GM10847 (cell line): ENCODE results near the gene TAF11L7.
"Not testable (repeated sequence)": the region's sequence is repeated elsewhere in the genome, so short reads cannot be mapped to it uniquely, and the experiment has no call there.

Source experiments
- POLR2A ChIP-seq: IDR thresholded peaks from 2 replicates; pipeline ENCODE4 v1.6.1; 2011; ENCODE audit not compliant: insufficient read length; ENCODE audit errors: extremely low read depth

The TAF11L7 gene

DNA sequence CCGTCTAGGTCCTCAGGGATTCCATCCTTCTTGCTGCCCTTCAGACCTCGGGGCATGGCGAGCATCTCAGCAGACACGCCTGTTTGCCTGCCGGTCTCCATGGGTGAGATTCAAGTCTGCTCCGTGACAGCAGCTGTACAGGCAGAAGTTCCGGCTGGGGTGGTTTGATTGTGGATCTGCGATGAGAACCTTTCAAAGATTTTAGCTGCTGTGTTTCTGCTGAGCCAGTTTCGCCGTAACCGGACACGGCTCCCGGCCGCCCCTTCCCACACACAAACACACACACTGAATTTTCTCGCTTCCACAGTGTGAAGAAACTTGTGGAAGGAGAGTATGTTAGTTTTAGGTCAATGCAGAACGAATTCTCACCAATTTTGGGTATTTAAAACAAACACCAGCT is at the start of gene TAF11L7:
Gene TAF11L7 (minus strand): TSS at position 101 of the 400 bp plus-strand sequence.
- TF ChIP-seq POLR2A, result not testable (repeated sequence)

DNA sequence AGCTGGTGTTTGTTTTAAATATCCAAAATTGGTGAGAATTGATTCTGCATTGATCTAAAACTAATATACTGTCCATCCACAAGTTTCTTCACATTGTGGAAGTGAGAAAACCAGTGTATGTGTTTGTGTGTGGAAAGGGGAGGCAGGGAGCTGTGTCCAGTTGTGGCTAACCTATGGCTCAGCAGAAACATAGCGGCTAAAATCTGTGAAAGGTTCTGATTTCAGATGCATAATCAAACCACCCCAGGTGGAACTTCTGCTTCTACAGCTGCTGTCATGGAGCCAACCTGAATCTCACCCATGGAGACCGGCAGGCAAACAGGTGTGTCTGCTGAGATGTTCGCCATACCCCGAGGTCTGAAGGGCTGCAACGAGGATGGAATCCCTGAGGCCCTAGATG is 48.6 kb upstream of the TAF11L7 start, which contains the start of gene TAF11L14:
Gene TAF11L14 (plus strand): TSS at position 301 of the 400 bp plus-strand sequence.
- TF ChIP-seq POLR2A, result no peak

DNA sequence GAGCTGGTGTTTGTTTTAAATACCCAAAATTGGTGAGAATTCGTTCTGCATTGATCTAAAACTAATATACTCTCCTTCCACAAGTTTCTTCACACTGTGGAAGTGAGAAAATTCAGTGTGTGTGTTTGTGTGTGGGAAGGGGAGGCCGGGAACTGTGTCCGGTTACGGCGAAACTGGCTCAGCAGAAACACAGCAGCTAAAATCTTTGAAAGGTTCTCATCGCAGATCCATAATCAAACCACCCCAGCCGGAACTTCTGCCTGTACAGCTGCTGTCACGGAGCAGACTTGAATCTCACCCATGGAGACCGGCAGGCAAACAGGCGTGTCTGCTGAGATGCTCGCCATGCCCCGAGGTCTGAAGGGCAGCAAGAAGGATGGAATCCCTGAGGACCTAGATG is 46.2 kb upstream of the TAF11L7 start, which contains the start of gene TAF11L13:
Gene TAF11L13 (plus strand): TSS at position 301 of the 400 bp plus-strand sequence.
- TF ChIP-seq POLR2A, result not testable (repeated sequence)

DNA sequence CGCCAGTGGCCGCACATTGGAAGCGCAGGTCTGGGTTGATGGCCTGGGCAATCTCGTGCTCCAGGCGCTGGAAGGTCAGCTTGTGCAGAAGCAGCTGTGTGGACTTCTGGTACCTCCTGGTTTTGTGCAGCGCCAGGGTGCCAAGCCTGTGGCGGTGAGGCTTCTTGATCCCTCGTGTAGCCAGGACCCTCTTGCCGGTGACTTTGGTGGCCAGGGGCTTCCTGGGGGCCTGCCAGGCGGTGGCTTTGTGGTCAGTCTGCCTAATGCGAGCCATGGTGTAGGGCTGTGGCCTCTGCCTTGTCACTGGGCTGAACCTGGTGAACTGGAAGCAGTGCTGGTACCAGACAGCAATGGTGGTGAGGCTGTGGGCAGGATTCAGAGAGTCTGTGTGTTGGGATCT is 40.1 kb upstream of the TAF11L7 start:
- TF ChIP-seq POLR2A, result no peak

DNA sequence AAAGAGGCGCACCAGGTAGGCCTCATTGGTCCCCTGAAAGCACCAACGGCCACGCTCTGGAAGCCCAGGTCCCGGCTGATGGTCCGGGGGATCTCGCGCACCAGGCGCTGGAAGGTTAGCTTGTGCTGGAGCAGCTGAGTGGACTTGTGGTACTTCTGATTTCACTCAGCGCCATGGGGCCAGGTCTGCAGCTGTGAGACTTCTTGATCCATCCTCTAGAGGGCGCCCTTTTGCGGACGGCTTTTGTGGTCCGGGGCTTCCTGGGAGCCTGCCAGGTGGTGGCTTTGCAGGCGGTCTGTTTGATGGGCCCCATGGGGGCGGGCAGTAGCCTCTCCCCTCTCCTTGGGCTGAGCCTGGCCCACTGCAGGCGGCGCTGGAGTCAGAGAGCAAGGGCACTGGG is 35.1 kb upstream of the TAF11L7 start:
- TF ChIP-seq POLR2A, result no peak

DNA sequence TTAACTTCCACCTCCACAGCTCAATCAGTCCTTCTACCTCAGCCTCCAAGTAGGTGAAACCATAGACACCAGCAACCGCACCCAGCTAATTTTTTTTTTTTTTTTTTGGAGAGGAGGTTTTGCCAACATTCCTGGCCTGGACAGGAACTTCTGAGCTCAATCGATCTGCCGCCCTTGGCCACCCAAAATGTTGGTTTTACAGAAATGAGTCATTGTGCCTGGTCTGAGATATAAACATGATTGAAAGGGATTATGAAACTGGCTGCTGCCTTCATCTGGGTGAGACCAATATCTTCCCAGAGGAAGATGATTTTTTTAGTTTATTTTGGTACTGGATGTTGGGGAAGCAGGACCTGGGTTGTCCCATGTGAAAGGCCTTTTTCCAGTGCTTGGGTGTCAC is 33.8 kb upstream of the TAF11L7 start:
- no peak for TF ChIP-seq POLR2A

DNA sequence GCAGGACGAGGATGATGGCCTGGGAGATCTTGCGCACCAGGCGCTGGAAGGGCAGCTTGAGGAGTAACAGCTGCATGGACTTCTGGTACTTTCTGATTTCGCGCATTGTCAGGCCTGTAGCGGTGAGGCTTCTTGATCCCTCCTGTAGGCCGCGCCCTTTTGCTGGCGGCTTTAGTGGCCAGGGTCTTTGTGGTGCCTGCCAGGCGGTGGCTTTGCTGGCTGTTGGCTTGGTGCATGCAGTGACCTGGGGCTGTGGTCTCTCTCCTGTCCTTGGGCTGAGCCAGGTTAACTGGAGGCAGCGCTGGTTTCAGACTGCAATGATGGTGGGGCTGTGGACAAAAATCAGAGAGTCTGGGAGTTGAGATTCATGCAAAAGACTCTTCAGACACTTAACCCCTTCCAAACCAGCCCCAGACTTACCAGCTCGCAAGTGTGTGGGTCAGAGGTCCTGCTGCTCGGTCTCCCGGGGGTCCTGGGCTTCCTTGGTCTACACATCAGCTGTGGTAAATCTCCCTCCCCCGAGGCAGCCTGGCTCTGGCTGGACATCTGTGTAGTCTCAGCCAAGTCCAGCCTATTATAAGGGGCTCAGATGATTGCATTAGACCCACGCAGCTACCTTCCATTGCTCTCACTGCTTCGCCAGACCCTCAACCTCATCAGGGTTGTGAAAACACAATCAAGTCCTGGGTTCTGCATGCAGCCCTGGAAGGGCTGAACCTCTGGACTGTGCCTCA is 29.5 kb upstream of the TAF11L7 start:
- TF ChIP-seq POLR2A, result no peak

DNA sequence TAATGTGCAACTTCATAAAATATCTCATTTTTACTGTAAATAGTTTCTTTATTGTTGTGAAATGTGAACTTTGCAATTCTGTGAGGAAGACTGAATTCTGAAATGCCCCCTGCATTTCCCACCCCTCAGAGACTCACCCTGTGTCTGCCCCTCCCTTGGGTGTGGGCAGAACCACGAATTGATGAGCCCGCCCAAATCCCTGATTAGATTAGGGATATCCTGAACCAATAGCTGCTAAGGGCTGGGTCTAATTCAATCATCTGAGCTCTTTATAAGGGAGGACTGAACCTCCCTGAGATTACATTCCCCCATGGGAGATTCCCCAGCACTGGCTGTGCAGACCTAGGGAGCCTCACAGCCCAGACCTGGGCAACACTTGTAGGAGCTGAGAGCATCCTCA is 24.5 kb upstream of the TAF11L7 start, which contains the start of gene TAF11L12:
Gene TAF11L12 (plus strand): TSS at position 301 of the 400 bp plus-strand sequence.
- TF ChIP-seq POLR2A, result not testable (repeated sequence)

DNA sequence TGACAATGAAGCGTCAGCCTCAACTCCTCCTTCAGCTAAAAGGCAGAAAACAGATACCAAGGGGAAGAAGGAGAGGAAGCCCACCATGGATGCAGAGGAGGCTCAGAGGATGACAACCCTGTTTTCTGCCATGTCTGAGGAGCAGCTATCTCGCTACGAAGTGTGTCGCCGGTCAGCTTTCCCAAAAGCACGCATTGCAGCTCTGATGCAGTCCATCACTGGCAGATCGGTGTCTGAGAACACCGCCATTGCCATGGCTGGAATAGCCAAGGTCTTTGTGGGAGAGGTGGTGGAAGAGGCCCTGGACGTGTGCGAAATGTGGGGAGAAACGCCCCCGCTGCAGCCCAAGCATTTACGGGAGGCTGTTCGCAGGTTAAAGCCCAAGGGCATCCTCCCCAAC is 19.4 kb upstream of the TAF11L7 start:
- no peak for TF ChIP-seq POLR2A

DNA sequence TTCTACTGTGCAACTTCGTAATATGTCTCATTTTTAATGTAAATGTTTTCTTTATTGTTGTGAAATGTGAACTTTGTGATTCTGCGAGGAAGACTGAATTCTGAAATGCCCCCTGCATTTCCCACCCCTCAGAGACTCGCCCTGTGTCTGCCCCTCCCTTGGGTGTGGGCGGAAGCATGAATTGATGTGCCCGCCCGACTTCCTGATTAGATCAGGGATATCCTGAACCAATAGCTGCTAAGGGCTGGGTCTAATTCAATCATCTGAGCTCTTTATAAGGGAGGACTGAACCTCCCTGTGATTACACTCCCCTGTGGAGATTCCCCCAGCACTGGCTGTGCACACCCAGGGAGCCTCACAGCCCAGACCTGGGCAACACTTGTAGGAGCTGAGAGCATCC is 18.3 kb upstream of the TAF11L7 start, which contains the start of gene TAF11L11:
Gene TAF11L11 (plus strand): TSS at position 304 of the 400 bp plus-strand sequence.
- TF ChIP-seq POLR2A, result not testable (repeated sequence)

DNA sequence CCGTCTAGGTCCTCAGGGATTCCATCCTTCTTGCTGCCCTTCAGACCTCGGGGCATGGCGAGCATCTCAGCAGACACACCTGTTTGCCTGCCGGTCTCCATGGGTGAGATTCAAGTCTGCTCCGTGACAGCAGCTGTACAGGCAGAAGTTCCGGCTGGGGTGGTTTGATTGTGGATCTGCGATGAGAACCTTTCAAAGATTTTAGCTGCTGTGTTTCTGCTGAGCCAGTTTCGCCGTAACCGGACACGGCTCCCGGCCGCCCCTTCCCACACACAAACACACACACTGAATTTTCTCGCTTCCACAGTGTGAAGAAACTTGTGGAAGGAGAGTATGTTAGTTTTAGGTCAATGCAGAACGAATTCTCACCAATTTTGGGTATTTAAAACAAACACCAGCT is 12.2 kb upstream of the TAF11L7 start, which contains the start of gene TAF11L10:
Gene TAF11L10 (minus strand): TSS at position 101 of the 400 bp plus-strand sequence.
- not testable (repeated sequence) for TF ChIP-seq POLR2A

DNA sequence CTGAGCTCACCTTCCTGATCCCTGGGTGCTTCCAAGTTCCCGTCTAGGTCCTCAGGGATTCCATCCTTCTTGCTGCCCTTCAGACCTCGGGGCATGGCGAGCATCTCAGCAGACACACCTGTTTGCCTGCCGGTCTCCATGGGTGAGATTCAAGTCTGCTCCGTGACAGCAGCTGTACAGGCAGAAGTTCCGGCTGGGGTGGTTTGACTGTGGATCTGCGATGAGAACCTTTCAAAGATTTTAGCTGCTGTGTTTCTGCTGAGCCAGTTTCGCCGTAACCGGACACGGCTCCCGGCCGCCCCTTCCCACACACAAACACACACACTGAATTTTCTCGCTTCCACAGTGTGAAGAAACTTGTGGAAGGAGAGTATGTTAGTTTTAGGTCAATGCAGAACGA is 8.7 kb upstream of the TAF11L7 start, which contains the start of gene TAF11L9:
Gene TAF11L9 (minus strand): TSS at position 140 of the 400 bp plus-strand sequence.
- not testable (repeated sequence) for TF ChIP-seq POLR2A

DNA sequence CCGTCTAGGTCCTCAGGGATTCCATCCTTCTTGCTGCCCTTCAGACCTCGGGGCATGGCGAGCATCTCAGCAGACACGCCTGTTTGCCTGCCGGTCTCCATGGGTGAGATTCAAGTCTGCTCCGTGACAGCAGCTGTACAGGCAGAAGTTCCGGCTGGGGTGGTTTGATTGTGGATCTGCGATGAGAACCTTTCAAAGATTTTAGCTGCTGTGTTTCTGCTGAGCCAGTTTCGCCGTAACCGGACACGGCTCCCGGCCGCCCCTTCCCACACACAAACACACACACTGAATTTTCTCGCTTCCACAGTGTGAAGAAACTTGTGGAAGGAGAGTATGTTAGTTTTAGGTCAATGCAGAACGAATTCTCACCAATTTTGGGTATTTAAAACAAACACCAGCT is 5.3 kb upstream of the TAF11L7 start, which contains the start of gene TAF11L8:
Gene TAF11L8 (minus strand): TSS at position 101 of the 400 bp plus-strand sequence.
- TF ChIP-seq POLR2A, result not testable (repeated sequence)
